22Rv1 (cell line): ENCODE results near the gene ABHD4.

ENCODE experiments used
- ZFX ChIP-seq: fragments of 450-650 bp; IDR thresholded peaks from 2 replicates; pipeline ENCODE4 v1.6.1; 2017; ENCODE audit warnings: antibody characterized with exemption, borderline replicate concordance
- TF ChIP-seq, protein P1 (sequence below): fragments of 450-650 bp; IDR thresholded peaks from 2 replicates; pipeline ENCODE4 v1.5.1; 2017; ENCODE audit warnings: mild to moderate bottlenecking

DNA sequence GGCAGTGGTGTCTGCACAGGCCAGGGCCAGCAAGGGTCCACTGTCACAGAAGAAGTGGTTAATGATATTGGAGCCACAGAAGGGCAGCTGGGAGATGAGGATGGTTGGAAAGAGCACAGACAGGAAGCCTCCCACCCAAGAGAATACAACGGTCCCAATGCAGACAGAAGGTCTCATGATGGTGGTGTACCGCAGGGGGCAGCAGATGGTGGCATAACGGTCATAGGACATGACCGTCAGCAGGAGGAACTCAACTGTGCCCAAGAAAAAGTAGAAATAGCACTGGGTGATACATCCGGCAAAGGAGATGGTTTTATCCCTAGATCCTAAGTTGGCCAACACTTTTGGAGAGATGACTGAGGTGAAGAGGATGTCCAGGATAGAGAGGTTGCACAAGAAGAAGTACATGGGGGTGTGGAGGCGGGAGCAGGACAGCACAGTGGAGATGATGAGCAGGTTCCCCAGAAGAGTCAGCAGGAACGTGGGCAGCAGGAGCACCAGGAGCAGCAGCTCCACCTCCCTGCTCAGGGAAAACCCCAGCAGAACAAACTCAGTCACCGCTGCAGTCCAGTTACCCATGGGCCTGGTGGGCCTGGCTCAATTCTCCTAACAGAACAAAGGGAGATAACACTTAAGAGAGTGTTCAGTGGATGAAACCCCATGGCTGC is 36.3 kb downstream of the ABHD4 start:
- TF ChIP-seq, protein P1, sequence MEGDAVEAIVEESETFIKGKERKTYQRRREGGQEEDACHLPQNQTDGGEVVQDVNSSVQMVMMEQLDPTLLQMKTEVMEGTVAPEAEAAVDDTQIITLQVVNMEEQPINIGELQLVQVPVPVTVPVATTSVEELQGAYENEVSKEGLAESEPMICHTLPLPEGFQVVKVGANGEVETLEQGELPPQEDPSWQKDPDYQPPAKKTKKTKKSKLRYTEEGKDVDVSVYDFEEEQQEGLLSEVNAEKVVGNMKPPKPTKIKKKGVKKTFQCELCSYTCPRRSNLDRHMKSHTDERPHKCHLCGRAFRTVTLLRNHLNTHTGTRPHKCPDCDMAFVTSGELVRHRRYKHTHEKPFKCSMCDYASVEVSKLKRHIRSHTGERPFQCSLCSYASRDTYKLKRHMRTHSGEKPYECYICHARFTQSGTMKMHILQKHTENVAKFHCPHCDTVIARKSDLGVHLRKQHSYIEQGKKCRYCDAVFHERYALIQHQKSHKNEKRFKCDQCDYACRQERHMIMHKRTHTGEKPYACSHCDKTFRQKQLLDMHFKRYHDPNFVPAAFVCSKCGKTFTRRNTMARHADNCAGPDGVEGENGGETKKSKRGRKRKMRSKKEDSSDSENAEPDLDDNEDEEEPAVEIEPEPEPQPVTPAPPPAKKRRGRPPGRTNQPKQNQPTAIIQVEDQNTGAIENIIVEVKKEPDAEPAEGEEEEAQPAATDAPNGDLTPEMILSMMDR: no peak
- no peak for TF ChIP-seq ZFX
